Omental fat pad (tissue), 4 donors: ENCODE measurements around the gene CPSF4. TPM values are rescaled to one million over a fixed set of nuclear protein-coding genes. Genes with fewer than 3 reads are reported as not detected.

Source experiments
- ATAC-seq: fragments of 150-250 bp; one replicate; pipeline ENCODE4 v1.9.1; 2016; ENCODE audit warnings: mild to moderate bottlenecking, moderate library complexity; ENCODE audit not compliant: low FRiP score
- DNase-seq: peaks from one replicate; pipeline ENCODE4 v3.0.0-alpha.2; 2019; ENCODE audit warnings: low spot score
- total RNA-seq, 4 donors: library from RNA; depleted of rRNA; stranded (reverse); fragments of >200 nt; gene quantifications; one replicate each; pipeline ENCODE4 v1.1.0, GENCODE V29; 2016
- TF ChIP-seq, protein P1 (sequence below), 3 donors: fragments of 450-650 bp; IDR thresholded peaks; one replicate each; pipeline ENCODE4 v1.5.1; 2016 to 2017; ENCODE audit warnings: antibody characterized with exemption in 3 of 3, mild to moderate bottlenecking in 3 of 3, moderate library complexity in 2 of 3

Gene CPSF4
- total RNA-seq, 4 donors from 2014 or later = 24.3 to 49.0 (median 30.1) TPM

DNA sequence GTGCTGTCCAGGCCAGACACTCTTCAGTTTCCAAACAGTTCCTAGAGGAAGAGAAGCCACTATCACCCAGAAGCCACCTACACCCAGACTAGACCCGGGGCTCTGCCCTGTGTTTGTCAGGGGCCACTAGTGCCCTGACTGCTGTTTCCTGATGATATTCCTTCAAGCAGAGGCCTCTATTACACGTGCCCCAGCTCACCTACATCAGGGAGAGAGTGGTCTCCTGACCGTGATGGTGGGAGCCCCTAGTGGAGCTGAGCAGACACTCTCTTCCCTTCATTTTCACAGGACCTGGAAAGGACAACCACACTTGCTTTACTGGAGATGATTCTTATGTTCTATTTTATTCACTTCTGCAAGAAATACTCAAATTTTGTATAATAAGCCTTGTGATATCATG is 52.1 kb downstream of the CPSF4 start:
- TF ChIP-seq, protein P1, sequence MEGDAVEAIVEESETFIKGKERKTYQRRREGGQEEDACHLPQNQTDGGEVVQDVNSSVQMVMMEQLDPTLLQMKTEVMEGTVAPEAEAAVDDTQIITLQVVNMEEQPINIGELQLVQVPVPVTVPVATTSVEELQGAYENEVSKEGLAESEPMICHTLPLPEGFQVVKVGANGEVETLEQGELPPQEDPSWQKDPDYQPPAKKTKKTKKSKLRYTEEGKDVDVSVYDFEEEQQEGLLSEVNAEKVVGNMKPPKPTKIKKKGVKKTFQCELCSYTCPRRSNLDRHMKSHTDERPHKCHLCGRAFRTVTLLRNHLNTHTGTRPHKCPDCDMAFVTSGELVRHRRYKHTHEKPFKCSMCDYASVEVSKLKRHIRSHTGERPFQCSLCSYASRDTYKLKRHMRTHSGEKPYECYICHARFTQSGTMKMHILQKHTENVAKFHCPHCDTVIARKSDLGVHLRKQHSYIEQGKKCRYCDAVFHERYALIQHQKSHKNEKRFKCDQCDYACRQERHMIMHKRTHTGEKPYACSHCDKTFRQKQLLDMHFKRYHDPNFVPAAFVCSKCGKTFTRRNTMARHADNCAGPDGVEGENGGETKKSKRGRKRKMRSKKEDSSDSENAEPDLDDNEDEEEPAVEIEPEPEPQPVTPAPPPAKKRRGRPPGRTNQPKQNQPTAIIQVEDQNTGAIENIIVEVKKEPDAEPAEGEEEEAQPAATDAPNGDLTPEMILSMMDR (IDR thresholded peaks at IDR 0.05) = no peak
- ATAC-seq (no peak), DNase-seq (no peak)

DNA sequence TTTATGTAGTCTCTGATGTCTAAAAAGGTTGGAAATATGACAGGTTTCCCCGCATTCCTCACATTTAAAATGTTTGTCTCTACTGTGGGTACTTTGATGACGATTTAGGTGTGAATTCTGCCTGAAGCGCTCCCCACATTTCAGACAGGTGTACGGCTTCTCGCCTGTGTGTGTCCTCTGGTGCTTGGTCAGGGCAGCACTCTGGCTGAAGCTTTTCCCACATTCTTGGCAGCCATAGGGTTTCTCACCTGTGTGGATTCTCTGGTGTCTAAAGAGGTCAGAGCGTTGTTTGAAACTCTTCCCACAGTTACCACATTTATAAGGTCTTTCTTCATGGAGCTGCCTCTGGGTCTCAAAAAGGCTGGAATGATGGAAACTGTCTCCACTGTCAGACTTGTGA is 55.1 kb downstream of the CPSF4 start:
- ATAC-seq = no peak
- no peak for DNase-seq
- TF ChIP-seq, protein P1 (IDR thresholded peaks at IDR 0.05) = no peak

GRCh38 chr7:99497766-99498545 is 59.2 kb downstream of the CPSF4 start:
- no peak for DNase-seq
- TF ChIP-seq, protein P1 (IDR thresholded peaks at IDR 0.05) = no peak
- ATAC-seq = no peak

- ATAC-seq = no peak
- DNase-seq = no peak
- TF ChIP-seq, protein P1 (IDR thresholded peaks at IDR 0.05) = no peak
Observed at GRCh38 chr7:99498546-99498944, 59.8 kb downstream of the CPSF4 start.

GRCh38 chr7:99499371-99499720 is 60.6 kb downstream of the CPSF4 start:
- DNase-seq (no peak), ATAC-seq (no peak)
- TF ChIP-seq, protein P1 (IDR thresholded peaks at IDR 0.05) = no peak

- DNase-seq = peak; percentile 63
- ATAC-seq = peak; percentile 76
- TF ChIP-seq, protein P1 (IDR thresholded peaks at IDR 0.05) = no peak
Observed at GRCh38 chr7:99499721-99500636, 61.2 kb downstream of the CPSF4 start, which contains the start of gene ZNF394. TSS of gene ZNF394 (minus strand) at chr7:99500281. CDS start at chr7:99500093, 188 bp downstream.
